GM23338 (cell line): ENCODE data around the gene EIF4G3.

ENCODE experiments used
- CTCF ChIP-seq, 2 experiments: fragments of 200-600 bp in 1 of 2; sonication (generic) in 1 of 2; conservative IDR thresholded peaks; 2 replicates each; pipeline versions ENCODE4 v1.5.1 to v1.6.1; 2016 to 2017; ENCODE audit warnings: antibody characterized with exemption in 2 of 2, low read depth in 2 of 2, mild to moderate bottlenecking in 2 of 2, moderate library complexity in 1 of 2
- EZH2 ChIP-seq: fragments of 200-600 bp; sonication (generic); IDR thresholded peaks from one replicate; pipeline ENCODE4 v1.8.0; 2017; ENCODE audit warnings: antibody characterized with exemption, mild to moderate bottlenecking, low read depth; ENCODE audit not compliant: unreplicated experiment
- EZH2phosphoT487 ChIP-seq: fragments of 200-600 bp; sonication (generic); IDR thresholded peaks from one replicate; pipeline ENCODE4 v1.8.1; 2018; ENCODE audit warnings: antibody characterized with exemption; ENCODE audit not compliant: unreplicated experiment
- POLR2AphosphoS5 ChIP-seq: IDR thresholded peaks from 2 replicates; pipeline ENCODE4 v1.6.1; 2016; ENCODE audit warnings: antibody characterized with exemption, low read depth
- REST ChIP-seq: IDR thresholded peaks from one replicate; pipeline ENCODE4 v1.6.1; 2018; ENCODE audit warnings: antibody characterized with exemption; ENCODE audit not compliant: unreplicated experiment
- STAT1 ChIP-seq: IDR thresholded peaks from one replicate; pipeline ENCODE4 v1.6.1; 2016; ENCODE audit warnings: antibody characterized with exemption; ENCODE audit not compliant: unreplicated experiment
- ZNF331 ChIP-seq: fragments of 250-450 bp; sonication (Bioruptor Pico); IDR thresholded peaks from 2 replicates; pipeline ENCODE4 v1.5.0; 2020; ENCODE audit warnings: low read depth, mild to moderate bottlenecking, moderate library complexity

GRCh38 chr1:21192871-21193270 is 16.2 kb upstream of the EIF4G3 start:
- TF ChIP-seq CTCF (conservative IDR thresholded peaks at IDR 0.05; ENCODE audit: low read depth in 2 of 2) (no peak), EZH2 (no peak), POLR2AphosphoS5 (no peak), EZH2phosphoT487 (no peak), REST (no peak), STAT1 (no peak), ZNF331 (CRISPR knock-in tag) (no peak)
